H1 (cell line): ENCODE measurements around the gene PTP4A1.

Experiments used
- BRCA1 ChIP-seq: IDR thresholded peaks from 2 replicates; pipeline ENCODE4 v1.6.1; 2012; ENCODE audit warnings: low read depth, low read length, improper control_type of control experiment
- CHD2 ChIP-seq: IDR thresholded peaks from 2 replicates; pipeline ENCODE4 v1.6.1; 2012; ENCODE audit warnings: low read length, improper control_type of control experiment
- CREB1 ChIP-seq: IDR thresholded peaks from 2 replicates; pipeline ENCODE4 v1.6.1; 2012; ENCODE audit warnings: inconsistent platforms
- EZH2 ChIP-seq: fragments of 200-600 bp; sonication (generic); IDR thresholded peaks from 2 replicates; pipeline ENCODE4 v1.7.1; 2012; ENCODE audit warnings: low read depth, mild to moderate bottlenecking, moderate library complexity, low read length, inconsistent platforms; ENCODE audit not compliant: severe bottlenecking
- HDAC2 ChIP-seq, 2 experiments: fragments of 300-600 bp in 1 of 2; sonication (generic) in 1 of 2; IDR thresholded peaks; 2 replicates each; pipeline ENCODE4 v1.6.1; 2011 to 2012; ENCODE audit warnings: low read depth in 2 of 2, low read length in 2 of 2, mild to moderate bottlenecking in 2 of 2, moderate library complexity in 2 of 2, borderline replicate concordance in 1 of 2, inconsistent platforms in 1 of 2
- PHF8 ChIP-seq: fragments of 200-600 bp; sonication (generic); conservative IDR thresholded peaks from 2 replicates; pipeline ENCODE4 v1.7.1; 2012; ENCODE audit warnings: low read depth, mild to moderate bottlenecking, inconsistent platforms, low read length, moderate library complexity
- POLR2A ChIP-seq, 2 experiments: IDR thresholded peaks; 1 replicate in 1 of 2; 2 replicates in 1 of 2; pipeline ENCODE4 v1.6.1; 2011; ENCODE audit warnings: low read depth in 2 of 2, low read length in 2 of 2, mild to moderate bottlenecking in 2 of 2; ENCODE audit errors: control extremely low read depth in 1 of 2
- POLR2AphosphoS5 ChIP-seq: IDR thresholded peaks from 2 replicates; pipeline ENCODE4 v1.6.1; 2011; ENCODE audit warnings: low read depth, low read length
- RBBP5 ChIP-seq: IDR thresholded peaks from 2 replicates; pipeline ENCODE4 v1.7.1; 2012; ENCODE audit warnings: low read depth, mild to moderate bottlenecking, inconsistent platforms, low read length, moderate library complexity, borderline replicate concordance
- TF ChIP-seq, protein P1 (sequence below): IDR thresholded peaks from 2 replicates; pipeline ENCODE4 v1.6.1; 2011; ENCODE audit warnings: low read depth, mild to moderate bottlenecking, low read length; ENCODE audit not compliant: insufficient read depth
- TF ChIP-seq, protein P2 (sequence below): IDR thresholded peaks from 2 replicates; pipeline ENCODE4 v1.6.1; 2012; ENCODE audit warnings: inconsistent platforms
- TF ChIP-seq, protein P3 (sequence below), 3 experiments: IDR thresholded peaks; 1 replicate in 2 of 3; 2 replicates in 1 of 3; pipeline versions ENCODE4 v1.5.1 to v1.6.1; 2011; ENCODE audit warnings: low read length in 3 of 3, mild to moderate bottlenecking in 3 of 3, inconsistent platforms in 2 of 3, low read depth in 1 of 3, moderate library complexity in 1 of 3; ENCODE audit not compliant: insufficient read depth in 1 of 3; ENCODE audit errors: control extremely low read depth in 1 of 3

DNA sequence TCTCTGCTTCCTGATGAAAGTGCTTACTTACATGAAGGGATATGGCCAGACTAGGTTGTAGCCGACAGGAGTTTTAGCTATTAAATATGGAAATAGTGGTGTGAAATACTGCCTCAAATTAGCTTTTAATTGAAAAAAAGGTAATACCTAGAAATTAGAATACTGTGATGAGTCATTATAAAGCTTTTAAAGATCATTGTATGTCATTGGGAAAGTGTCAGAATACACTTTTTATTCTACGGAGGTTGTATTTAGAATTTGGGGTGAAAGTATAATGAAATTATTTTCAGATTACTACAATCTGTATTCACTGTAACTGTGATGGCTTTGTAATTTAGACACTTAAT, 2.2 kb downstream of the PTP4A1 start:
- no peak for TF ChIP-seq POLR2A (IDR thresholded peaks at IDR 0.05; ENCODE audit: control extremely low read depth in 1 of 2, low read depth in 2 of 2, low read length in 2 of 2)
- TF ChIP-seq, protein P1, sequence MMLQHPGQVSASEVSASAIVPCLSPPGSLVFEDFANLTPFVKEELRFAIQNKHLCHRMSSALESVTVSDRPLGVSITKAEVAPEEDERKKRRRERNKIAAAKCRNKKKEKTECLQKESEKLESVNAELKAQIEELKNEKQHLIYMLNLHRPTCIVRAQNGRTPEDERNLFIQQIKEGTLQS = no peak
- no peak for TF ChIP-seq CHD2
- TF ChIP-seq PHF8 = no peak
- no peak for TF ChIP-seq POLR2AphosphoS5
- TF ChIP-seq, protein P2, sequence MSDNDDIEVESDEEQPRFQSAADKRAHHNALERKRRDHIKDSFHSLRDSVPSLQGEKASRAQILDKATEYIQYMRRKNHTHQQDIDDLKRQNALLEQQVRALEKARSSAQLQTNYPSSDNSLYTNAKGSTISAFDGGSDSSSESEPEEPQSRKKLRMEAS = no peak
- TF ChIP-seq, protein P3, sequence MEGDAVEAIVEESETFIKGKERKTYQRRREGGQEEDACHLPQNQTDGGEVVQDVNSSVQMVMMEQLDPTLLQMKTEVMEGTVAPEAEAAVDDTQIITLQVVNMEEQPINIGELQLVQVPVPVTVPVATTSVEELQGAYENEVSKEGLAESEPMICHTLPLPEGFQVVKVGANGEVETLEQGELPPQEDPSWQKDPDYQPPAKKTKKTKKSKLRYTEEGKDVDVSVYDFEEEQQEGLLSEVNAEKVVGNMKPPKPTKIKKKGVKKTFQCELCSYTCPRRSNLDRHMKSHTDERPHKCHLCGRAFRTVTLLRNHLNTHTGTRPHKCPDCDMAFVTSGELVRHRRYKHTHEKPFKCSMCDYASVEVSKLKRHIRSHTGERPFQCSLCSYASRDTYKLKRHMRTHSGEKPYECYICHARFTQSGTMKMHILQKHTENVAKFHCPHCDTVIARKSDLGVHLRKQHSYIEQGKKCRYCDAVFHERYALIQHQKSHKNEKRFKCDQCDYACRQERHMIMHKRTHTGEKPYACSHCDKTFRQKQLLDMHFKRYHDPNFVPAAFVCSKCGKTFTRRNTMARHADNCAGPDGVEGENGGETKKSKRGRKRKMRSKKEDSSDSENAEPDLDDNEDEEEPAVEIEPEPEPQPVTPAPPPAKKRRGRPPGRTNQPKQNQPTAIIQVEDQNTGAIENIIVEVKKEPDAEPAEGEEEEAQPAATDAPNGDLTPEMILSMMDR (IDR thresholded peaks at IDR 0.05; ENCODE audit: control extremely low read depth in 1 of 3, insufficient read depth in 1 of 3, low read depth in 1 of 3, low read length in 3 of 3) = no peak
- no peak for TF ChIP-seq BRCA1
- no peak for TF ChIP-seq RBBP5
- no peak for TF ChIP-seq HDAC2 (IDR thresholded peaks at IDR 0.05; ENCODE audit: borderline replicate concordance in 1 of 2, low read depth in 2 of 2, low read length in 2 of 2)
- no peak for TF ChIP-seq EZH2
- no peak for TF ChIP-seq CREB1
